ENCODE results near the gene CRB2. TPM values are rescaled to one million over a fixed set of nuclear protein-coding genes. Genes with fewer than 3 reads are reported as not detected.
A peak's percentile ranks its signal among the peaks of the same experiment; 100 is the strongest.

Gene CRB2
- total and polyA plus RNA-seq, 2 of the 13 experiments (the other 11 are each of a cell fraction or from before 2014, with no cell fraction given) = 0.01 to 0.29 TPM

DNA sequence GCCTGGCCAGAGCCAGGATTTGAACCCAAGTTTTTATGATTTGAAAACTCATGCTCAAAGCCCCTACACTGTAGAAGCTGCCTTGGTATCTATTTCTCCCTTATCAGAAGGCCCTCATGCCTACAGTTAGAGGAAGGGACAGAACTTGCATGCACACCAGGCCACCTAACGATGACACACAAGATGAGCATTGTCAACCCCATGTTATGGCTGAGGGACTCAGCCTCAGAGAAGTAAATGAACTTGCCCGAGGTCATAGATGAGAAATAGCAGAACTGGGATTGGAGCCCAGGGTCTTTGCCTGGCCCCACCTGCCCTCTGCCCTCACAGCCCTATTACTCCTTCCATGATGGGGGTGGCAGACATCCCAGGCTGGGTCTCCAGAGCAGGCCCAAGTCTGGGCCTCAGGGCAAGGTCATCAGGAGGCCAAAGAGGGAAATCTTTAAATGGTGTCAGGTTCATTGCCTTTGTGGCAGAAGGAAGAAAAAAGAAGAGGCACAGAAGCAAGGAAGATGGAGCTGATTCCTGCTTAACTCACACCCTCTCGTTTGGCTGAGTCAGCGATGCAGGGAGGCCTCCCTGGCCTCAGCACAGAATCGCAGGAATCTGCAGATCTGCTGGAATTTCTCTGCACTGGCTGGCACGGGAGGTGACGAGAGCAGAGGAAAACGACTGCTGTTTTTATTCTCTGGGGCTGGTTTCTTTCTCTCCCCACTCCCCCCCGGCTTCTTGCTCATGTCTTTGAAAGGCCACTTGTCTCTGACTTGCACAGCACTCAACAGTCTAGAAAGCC lies 20.6 kb upstream of the CRB2 start (continued):
- TF ChIP-seq, protein P1, sequence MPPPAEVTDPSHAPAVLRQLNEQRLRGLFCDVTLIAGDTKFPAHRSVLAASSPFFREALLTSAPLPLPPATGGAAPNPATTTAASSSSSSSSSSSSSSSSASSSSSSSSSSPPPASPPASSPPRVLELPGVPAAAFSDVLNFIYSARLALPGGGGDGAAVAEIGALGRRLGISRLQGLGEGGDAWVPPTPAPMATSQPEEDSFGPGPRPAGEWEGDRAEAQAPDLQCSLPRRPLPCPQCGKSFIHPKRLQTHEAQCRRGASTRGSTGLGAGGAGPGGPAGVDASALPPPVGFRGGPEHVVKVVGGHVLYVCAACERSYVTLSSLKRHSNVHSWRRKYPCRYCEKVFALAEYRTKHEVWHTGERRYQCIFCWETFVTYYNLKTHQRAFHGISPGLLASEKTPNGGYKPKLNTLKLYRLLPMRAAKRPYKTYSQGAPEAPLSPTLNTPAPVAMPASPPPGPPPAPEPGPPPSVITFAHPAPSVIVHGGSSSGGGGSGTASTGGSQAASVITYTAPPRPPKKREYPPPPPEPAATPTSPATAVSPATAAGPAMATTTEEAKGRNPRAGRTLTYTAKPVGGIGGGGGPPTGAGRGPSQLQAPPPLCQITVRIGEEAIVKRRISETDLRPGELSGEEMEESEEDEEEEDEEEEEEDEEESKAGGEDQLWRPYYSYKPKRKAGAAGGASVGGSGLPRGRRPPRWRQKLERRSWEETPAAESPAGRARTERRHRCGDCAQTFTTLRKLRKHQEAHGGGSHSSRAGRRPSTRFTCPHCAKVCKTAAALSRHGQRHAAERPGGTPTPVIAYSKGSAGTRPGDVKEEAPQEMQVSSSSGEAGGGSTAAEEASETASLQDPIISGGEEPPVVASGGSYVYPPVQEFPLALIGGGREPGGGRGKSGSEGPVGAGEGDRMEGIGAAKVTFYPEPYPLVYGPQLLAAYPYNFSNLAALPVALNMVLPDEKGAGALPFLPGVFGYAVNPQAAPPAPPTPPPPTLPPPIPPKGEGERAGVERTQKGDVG (CRISPR knock-in tag; IDR thresholded peaks at IDR 0.05; ENCODE audit: borderline replicate concordance) = no peak
- no peak for TF ChIP-seq ZNF839 (CRISPR knock-in tag; IDR thresholded peaks at IDR 0.05; ENCODE audit: borderline replicate concordance)
- no peak for TF ChIP-seq ZNF296 (CRISPR knock-in tag; conservative IDR thresholded peaks at IDR 0.05)

DNA sequence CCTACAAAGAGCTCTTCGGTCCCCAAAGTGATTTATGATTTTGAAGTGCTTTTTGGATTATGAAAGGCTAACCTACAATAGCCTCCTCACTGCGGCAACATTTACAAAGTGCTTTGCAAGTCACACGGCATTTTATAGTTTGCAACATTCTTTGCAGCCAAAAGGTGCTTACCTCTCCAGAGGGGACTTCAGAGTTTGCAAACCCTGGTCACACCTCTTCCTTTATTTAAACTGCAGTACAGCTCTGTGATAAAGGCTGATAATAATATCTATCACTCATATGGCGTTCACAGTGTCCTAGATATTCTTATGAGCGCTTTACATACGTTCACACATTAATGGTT lies 20.0 kb upstream of the CRB2 start:
- H3K79me2 ChIP-seq (ENCODE audit: insufficient read depth, low read length) = no peaks in the 10 kb centered on the region
- H3K4me3 ChIP-seq (replicated peaks in 1 of 3; ENCODE audit: insufficient read depth in 1 of 3, low read depth in 2 of 3, low read length in 3 of 3) = peak overlapping the region in 1 of 3 experiments; percentile 9; a peak in 1 of 6 replicates
- H4K20me1 ChIP-seq (ENCODE audit: insufficient read depth, low read length) = no peaks in the 10 kb centered on the region
- FAIRE-seq (no peak), ATAC-seq (no peak), DNase-seq (ENCODE audit: low spot score) (no peak)
- peaks cover 36% of the 10 kb centered on the region for H3K4me1 ChIP-seq (ENCODE audit: insufficient read depth, low read length)
- POLR2A ChIA-PET = no interaction called here
- WGBS (ENCODE audit: low lambda C conversion rate) = 36% methylated on average over 6 of the region's 6 CpGs
- no peak overlapping the region for H3K27ac ChIP-seq (ENCODE audit: extremely low read length, insufficient read depth, low read length)
- H3K4me2 ChIP-seq (ENCODE audit: low read depth, low read length) = peak overlapping the region; percentile 40
- in situ Hi-C loops (cut with HindIII; ENCODE audit: extremely low pct_ligation_motif_present, low pct_unique_long_range_greater_than_20kb) = no loop called here
- no peaks in the 10 kb centered on the region for H3K36me3 ChIP-seq (replicated peaks in 1 of 2; ENCODE audit: control insufficient read depth in 1 of 2, insufficient read depth in 2 of 2, low read length in 2 of 2)
- intact Hi-C loops (cut with micrococcal nuclease; ENCODE audit: unreplicated experiment) = no loop called here
- no peaks in the 10 kb centered on the region for H3K9me3 ChIP-seq (ENCODE audit: low read length)
- CTCF ChIA-PET (ENCODE audit: low intra/inter-chr PET ratio, low total read pairs) = no interaction called here
- BruUV-seq (replicated peaks) = no TSS peak
- H2AFZ ChIP-seq (ENCODE audit: low read length) = no peak overlapping the region
- H3K27me3 ChIP-seq (ENCODE audit: control insufficient read depth in 1 of 2, insufficient read depth in 2 of 2, low read length in 2 of 2) = peaks cover 0 to 13% of the 10 kb centered on the region in 2 experiments; a peak in 2 of 5 replicates
- H3K9ac ChIP-seq (ENCODE audit: insufficient read depth, low read depth, low read length) = no peak overlapping the region
- no peak for TF ChIP-seq HNRNPK (IDR thresholded peaks at IDR 0.05; ENCODE audit: low read depth, low read length, poor library complexity, severe bottlenecking)
- TF ChIP-seq ZNF782 (CRISPR knock-in tag; IDR thresholded peaks at IDR 0.05; ENCODE audit: borderline replicate concordance) = no peak
- TF ChIP-seq, protein P2, sequence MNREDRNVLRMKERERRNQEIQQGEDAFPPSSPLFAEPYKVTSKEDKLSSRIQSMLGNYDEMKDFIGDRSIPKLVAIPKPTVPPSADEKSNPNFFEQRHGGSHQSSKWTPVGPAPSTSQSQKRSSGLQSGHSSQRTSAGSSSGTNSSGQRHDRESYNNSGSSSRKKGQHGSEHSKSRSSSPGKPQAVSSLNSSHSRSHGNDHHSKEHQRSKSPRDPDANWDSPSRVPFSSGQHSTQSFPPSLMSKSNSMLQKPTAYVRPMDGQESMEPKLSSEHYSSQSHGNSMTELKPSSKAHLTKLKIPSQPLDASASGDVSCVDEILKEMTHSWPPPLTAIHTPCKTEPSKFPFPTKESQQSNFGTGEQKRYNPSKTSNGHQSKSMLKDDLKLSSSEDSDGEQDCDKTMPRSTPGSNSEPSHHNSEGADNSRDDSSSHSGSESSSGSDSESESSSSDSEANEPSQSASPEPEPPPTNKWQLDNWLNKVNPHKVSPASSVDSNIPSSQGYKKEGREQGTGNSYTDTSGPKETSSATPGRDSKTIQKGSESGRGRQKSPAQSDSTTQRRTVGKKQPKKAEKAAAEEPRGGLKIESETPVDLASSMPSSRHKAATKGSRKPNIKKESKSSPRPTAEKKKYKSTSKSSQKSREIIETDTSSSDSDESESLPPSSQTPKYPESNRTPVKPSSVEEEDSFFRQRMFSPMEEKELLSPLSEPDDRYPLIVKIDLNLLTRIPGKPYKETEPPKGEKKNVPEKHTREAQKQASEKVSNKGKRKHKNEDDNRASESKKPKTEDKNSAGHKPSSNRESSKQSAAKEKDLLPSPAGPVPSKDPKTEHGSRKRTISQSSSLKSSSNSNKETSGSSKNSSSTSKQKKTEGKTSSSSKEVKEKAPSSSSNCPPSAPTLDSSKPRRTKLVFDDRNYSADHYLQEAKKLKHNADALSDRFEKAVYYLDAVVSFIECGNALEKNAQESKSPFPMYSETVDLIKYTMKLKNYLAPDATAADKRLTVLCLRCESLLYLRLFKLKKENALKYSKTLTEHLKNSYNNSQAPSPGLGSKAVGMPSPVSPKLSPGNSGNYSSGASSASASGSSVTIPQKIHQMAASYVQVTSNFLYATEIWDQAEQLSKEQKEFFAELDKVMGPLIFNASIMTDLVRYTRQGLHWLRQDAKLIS (CRISPR knock-in tag; IDR thresholded peaks at IDR 0.05) = no peak
- TF ChIP-seq ZNF775 (CRISPR knock-in tag; IDR thresholded peaks at IDR 0.05; ENCODE audit: borderline replicate concordance) = no peak
- no peak for TF ChIP-seq ONECUT2 (CRISPR knock-in tag; IDR thresholded peaks at IDR 0.05)
- TF ChIP-seq ZNF317 (CRISPR knock-in tag; IDR thresholded peaks at IDR 0.05) = no peak
- TF ChIP-seq, protein P3, sequence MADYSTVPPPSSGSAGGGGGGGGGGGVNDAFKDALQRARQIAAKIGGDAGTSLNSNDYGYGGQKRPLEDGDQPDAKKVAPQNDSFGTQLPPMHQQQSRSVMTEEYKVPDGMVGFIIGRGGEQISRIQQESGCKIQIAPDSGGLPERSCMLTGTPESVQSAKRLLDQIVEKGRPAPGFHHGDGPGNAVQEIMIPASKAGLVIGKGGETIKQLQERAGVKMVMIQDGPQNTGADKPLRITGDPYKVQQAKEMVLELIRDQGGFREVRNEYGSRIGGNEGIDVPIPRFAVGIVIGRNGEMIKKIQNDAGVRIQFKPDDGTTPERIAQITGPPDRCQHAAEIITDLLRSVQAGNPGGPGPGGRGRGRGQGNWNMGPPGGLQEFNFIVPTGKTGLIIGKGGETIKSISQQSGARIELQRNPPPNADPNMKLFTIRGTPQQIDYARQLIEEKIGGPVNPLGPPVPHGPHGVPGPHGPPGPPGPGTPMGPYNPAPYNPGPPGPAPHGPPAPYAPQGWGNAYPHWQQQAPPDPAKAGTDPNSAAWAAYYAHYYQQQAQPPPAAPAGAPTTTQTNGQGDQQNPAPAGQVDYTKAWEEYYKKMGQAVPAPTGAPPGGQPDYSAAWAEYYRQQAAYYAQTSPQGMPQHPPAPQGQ (CRISPR knock-in tag; IDR thresholded peaks at IDR 0.05; ENCODE audit: borderline replicate concordance) = no peak
